Measurements from ENCODE around the gene DNMT3A.
"Not testable (repeated sequence)": the region's sequence is repeated elsewhere in the genome, so short reads cannot be mapped to it uniquely, and the experiment has no call there.

DNMT3A gene

DNA sequence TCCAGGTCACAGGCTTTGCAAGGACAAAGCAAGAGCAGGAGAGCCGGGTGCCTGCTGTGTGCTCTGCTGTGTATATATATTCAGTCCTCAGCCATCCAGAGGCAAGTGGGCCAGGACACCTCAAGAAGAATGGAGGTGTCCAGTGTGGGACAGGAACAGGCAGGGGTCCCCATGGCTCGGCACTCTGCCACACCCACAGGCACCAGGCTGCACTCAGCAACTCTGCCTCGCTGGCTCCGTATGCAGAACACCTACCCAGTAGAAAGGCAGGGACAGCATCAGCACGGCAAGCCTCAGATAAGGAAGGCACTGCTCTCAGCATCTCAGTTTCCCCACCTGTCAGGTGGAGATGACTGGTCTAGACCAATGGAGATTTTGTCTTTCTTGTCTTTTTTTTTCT, 57.8 kb downstream of the DNMT3A start:
- DNase-seq (ENCODE audit: low spot score), result no peak

- no peak for DNase-seq (ENCODE audit: low spot score)
These were observed 59.8 kb downstream of the DNMT3A start for GRCh38 chr2:25281941-25282340.

GRCh38 chr2:25281522-25281921, 60.2 kb downstream of the DNMT3A start:
- no peak for DNase-seq (ENCODE audit: low spot score)

DNA sequence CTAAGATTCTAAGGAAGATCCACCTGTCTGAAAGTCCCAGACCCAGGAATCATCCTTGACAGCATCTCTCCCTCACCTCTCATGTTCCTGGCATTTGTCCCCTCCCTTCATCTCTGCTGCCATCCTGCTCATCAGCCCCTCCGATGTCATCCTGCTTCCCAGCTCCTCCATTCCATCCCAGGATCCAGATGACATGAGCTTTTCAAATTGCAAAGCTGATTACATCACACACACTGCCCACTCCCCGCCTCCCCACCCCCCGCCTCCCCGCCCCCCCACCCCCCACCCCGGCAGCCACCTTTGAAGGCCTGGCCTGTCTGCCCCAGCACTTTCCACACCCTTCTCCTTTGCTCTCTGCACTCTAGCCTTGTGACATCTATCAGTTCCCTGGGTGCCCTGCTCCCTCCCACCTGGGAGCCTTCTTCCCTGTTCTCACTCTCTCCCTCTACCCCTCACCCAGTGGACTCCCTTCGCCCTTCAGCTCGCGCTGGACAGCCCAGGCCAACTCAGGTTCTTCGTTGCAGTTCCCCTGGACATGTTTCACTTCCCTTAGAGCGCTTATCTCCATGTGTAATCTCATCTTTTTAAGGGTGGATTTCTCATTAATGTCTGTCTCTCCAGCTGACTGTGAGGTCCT, 61.6 kb downstream of the DNMT3A start:
- DNase-seq (ENCODE audit: low spot score), result no peak

GRCh38 chr2:25279091-25279651, 62.6 kb downstream of the DNMT3A start:
- peak; percentile 56 for DNase-seq (ENCODE audit: low spot score)

DNA sequence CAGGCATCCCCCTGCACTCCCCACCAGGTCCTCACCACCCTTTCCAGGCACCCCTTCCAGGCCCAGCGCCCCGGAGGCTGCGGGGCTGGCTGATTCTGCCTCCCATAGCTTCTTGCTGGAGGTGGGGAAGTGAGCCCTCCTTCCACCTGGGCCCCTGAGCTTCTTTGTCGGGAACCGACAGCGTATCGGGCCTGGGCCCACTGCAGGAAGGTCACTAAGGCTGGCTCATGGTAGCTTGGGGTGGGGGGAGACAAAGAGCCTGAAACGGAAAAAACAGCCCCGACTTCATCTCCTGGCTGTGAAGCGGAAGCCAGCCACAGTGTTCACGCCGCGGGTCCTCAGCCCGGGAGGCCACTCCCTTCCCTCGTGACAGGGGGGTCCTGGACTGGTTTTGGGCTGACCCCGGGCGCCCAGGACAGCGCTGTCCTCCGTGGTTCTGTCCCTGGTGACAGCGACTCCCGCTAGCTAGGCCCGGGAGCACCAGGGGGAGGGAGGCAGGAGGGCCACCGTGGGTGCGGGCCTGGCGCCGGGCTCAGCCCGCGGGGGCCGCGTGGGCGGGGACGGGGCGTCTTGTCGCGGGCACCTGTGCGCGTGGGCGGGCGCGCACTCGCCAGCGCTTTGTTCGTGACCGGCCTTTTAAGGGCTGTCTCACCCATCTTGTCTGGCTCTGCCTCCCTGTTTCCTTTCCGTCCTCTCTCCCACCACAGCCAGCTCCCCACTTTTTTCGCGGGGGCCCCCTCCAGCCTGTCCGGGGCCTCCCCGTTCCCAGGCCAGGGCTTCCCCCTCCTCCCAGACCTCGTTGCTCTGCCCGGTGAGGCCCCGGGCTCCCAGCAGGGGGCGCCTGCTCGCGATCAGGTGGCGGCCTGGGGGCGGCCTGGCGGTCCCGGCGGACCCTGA, 64.9 kb downstream of the DNMT3A start:
- DNase-seq (ENCODE audit: low spot score), result peak; percentile 33

- no peak for DNase-seq (ENCODE audit: low spot score)
These were observed 66.2 kb downstream of the DNMT3A start for GRCh38 chr2:25275575-25275965.

DNA sequence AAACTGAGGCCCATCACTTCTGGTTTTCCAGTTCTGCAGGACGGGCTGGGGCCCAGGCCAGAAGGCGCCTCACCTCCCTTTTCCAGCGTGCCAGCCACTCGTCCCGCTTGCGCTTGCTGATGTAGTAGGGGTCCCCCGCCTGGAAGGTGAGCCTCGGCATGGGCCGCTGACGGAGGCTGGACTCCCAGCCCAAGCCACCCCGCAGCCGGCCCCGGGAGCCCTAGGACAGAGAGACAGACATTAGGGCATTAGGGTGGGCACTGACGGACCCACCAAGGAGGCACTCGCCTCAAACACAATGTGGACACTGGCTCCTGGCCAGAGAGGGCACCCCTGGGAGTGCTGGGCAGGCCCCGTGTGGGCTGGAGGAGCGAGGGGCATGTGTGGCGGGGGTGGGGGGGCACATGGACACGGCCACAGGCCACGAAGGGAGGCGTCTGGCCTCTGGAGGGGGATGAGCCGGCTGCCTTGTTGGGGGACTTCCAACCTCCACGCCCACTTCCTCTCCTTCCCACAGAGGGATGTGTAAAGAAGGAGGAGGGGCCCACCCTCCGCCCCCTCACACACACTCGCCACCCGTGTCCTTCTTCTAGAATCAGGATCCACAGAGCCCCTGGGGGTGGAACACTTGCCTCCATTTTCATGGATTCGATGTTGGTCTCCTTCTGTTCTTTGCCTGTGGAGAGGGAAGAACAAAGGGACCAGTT, 66.7 kb downstream of the DNMT3A start:
- no peak for DNase-seq (ENCODE audit: low spot score)

DNA sequence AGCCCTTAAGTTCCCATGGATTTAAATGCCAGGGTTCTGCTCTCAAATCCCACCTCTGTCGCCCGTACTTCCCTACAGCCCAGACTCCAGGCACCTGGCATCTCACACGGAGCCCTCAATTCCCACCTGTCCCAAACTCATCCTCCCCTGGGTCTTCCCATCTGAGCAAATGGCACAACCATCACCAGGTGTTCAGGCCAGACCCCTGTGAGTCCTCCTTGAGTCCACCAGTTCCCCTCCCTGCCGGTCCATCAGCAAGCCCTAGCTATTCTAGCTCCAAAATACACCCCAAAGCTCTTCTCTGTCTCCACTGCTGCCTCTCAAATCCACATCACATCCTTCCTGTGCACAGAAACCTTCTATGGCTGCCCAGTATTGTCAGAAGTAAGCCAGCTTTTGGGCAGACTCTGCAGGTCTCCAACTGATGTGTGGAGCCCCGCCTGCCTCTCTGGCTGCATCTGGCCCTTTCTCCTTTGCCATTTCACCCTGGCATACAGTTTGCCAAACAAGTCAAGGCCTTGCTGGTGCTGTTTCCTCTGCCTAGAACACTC, 67.7 kb downstream of the DNMT3A start:
- no peak for DNase-seq (ENCODE audit: low spot score)

DNA sequence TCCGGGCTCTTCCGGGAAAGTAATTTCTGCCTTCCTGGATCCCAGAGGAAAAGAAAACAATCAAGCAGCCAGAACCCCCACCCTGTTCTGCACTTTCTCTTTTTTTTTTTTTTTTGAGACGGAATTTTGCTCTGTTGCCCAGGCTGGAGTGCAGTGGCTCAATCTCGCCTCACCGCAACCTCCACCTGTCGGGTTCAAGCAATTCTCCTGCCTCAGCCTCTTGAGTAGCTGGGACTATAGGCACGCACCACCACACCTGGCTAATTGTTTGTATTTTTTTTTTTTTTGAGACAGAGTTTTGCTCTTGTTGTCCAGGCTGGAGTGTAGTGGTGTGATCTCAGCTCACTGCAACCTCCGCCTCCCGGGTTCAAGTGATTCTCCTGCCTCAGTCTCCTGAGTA, 69.0 kb downstream of the DNMT3A start:
- not testable (repeated sequence) for DNase-seq (ENCODE audit: low spot score)

DNA sequence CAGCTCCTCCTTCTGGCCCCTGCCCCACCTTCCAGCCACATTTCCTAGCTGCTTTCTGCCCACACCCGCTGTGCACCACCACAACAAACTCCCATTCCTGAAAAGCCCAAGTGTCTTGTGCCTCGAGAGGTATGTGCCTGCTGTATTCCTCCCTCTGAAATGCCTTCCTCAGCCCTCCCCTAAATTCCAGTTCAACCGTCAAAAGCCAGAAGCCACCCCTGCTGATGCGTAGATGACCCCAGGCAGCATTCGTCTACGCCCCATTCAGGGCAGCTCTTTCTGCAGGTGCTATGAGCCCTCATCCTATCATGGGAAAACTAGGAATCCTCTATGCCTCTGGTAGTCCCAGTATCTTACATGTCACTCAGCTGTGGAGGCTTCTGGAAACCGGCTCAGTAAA, 71.7 kb downstream of the DNMT3A start:
- DNase-seq (ENCODE audit: low spot score), result no peak

GRCh38 chr2:25269233-25269632, 72.5 kb downstream of the DNMT3A start:
- no peak for DNase-seq (ENCODE audit: low spot score)

DNA sequence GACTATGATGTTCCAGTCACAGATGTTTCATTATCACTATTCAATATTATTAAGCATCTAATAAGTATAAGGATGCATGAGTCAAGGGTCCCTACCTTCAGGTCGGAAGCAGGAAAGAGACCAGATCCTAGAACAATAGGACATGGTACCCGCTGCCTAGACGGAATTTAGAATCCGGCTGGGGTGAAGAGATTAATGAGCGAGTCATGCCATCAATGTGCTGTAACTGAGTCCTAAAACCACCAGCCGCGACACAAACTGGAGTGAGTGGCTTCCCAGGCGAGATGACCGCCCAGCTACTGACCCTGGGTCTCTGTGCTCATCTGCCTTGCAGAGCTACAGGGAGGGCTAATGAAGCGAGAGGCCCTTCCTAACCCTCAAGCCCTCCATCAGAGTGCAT, 73.6 kb downstream of the DNMT3A start:
- no peak for DNase-seq (ENCODE audit: low spot score)

- DNase-seq (ENCODE audit: low spot score), result no peak
These were observed 75.3 kb downstream of the DNMT3A start for GRCh38 chr2:25266399-25266798.

DNA sequence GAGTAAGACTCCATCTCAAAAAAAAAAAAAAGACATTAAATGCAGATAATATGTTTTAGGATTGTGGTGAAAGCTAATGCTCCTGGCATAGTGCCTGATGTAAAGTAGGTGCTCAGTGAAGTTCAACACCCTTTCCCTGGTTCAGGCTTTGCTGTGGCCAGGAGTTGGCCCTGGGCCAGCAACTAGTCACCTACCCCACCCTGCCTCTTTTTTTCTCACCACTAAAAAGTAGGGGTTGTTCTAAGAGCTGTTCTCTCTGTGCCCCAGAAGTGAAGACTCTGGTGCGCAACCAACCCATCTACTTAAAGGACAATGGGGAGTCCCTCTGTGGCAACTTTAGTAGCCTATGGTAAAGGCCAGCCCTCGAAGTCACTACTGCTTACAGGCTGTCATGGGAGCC, 75.9 kb downstream of the DNMT3A start:
- no peak for DNase-seq (ENCODE audit: low spot score)

- DNase-seq (ENCODE audit: low spot score), result no peak
These were observed 76.7 kb downstream of the DNMT3A start for GRCh38 chr2:25265001-25265400.

DNA sequence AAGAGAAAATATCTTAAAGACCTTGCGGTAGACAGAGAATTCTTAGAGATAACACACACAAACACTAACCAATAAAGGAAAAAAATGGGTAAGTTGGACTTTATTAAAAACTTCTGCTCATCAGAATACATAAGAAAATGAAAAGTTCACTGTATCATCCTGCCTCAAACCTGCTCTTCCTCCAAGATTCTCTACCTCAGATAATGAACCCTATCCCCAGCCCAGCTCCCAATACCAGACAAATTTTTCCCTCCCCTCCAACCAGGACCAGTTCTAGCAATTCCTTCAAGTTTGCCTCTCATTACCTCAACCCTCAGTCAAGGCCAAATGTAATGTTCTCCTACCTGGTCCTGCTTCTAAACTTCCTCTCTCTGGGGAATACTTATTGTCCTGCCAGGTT, 79.4 kb downstream of the DNMT3A start:
- no peak for DNase-seq (ENCODE audit: low spot score)

- no peak for DNase-seq (ENCODE audit: low spot score)
These were observed 82.0 kb downstream of the DNMT3A start for GRCh38 chr2:25259737-25260124.

DNA sequence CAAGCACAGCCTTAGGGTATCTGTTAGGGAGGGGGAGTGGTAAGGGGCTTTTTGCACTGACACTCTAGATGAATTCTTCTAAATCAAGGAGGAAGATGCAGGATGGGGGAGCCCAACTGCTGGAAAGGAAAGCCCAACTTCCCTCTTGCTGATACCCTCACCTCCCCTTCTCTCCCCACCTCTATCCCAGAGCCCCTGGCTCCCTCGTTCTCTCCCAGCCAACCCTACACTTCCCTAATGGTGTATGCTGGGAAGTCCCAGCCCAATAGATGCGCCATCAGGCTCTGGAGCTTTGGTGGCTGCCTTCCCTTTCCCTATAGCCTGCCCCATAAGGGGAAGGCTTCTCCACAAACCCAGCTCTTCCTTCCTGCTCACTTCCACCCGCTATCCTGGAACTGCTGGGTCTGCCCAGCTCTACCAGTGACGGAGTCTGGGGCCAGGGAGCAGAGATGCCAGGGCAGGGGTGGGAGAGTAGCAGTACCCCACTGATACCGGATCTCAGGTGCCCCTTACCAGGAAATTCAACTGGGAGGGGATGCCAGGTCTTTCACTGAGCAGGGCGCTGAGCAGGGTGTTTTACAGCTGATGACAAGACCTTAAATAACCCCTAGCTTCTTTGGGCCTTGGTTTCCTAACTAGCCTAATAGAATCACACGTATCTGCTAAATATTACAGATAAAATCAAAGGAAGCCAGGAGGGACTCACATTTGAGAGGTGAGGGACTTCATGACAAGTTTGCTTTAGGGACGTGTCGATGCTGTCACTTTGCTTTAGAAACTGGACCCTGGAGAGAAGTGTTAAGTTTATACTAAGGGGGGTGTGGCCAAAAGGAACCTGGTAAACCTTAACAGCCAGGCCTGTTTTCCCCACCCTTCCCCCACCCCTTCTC, 82.6 kb downstream of the DNMT3A start:
- no peak for DNase-seq (ENCODE audit: low spot score)

DNA sequence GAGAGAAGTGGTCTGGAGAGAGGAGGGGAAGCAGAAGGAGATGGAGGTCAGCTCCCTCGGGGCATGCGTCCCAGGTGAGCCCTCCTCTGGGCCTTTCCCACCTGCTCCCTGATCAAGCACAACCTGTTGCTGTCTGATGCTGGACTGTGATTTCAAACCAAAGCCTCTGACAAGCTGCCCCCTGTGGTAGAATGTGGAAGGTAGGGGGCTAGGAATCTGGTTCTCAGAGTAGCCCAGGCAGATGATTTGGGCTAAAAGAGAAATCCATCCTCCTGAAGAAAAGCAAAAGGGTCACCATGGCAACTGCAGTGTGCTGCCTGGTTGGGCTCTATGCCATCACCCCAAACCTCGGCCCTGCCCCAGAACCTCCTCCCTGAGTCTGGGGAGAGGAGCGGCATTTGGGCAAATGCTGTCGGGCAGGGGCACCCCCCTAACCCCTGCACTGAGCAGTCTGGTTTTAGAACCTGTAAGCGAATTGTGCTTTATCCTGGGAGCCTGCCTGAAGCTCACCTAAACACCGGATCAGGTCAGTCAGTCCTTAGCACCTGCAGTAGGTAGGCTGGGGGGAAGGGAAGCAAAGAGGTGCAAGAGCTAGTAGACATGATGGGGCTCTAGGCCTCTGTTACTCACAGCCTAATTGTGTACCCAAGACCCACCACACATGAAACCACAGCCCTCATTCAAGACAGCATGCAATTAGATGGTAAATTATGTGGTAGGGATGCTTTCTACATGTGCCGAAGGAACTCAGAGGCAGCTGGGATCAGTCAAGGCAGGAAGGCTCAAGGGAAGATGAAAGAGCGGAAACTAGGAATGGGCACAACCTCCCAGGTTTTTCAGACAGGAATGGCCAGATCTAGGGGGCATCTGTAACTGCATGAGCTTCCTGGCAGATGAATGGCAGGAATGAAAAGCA, 83.5 kb downstream of the DNMT3A start:
- DNase-seq (ENCODE audit: low spot score), result no peak

All from AG08395 (cell line).